ENCODE data around the gene CMSS1.

DNA sequence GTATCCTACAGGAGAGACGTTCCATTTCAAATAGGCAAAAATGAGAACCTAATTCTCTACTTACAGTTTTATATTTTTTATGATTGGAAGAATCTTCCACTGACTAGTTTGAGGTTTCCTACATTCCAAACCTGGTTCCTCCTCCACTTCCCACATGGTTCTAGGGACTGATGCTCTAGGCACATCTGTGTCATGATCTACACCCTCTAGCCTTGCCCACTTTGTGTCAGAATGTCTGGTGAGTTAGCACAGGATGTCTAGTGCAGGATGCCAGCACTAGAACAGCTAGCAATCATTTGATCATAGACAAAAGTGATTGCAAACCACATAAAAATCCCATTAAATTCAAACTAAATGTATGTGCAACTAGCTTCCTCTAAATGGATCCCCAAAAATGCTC is 323.3 kb downstream of the CMSS1 start:
- TF ChIP-seq ISL1 (CRISPR knock-in tag; IDR thresholded peaks at IDR 0.05) (no peak), ZNF565 (CRISPR knock-in tag; conservative IDR thresholded peaks at IDR 0.05; ENCODE audit: low read depth) (no peak), ZFP30 (CRISPR knock-in tag; IDR thresholded peaks at IDR 0.05) (no peak), BACH2 (CRISPR knock-in tag; IDR thresholded peaks at IDR 0.05; ENCODE audit: borderline replicate concordance) (no peak)

Measured in SK-N-SH treated with all-trans-retinoic acid at 6 μM for 48 hours (cell line).